Measurements from ENCODE around the gene RNF169. TPM values are rescaled to one million over a fixed set of nuclear protein-coding genes. Genes with fewer than 3 reads are reported as not detected.

The RNF169 gene
- total RNA-seq, 1 experiment from 2014 or later = 18.0 TPM

DNA sequence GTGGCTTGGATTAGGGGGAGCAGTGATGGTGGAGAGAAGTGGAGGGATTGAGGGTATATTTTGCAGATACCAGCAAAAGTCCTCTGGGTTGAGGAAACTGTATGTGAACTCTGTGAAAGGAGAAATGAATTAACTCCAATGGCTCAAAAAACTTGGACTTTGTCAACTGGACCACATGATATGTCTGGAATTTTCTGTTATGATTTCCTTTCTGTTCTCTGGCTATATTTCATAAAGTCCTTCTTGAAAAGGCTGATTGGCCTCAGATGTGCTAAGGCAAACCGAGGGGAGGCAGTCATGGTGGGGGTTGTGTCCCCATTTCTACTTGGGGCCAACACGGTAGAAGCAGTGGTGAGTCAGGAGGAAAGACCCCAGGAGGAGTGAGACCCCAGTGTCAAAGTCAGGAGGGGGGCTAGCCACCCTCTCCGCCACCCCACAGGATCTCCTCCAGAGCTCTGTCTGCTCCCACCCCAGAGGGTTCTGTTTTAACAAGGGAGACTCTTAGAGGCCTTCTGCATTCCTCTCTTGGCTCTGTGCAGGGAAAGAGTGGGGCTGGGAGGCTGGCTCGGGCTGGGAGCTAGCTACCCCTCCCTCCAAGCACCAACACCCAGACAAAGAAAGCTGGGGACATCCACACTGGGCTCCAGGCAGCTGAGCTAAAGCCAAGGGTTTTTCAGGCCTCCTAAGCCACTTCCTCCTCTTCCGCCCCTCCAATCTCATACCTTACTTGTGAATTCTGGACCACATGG lies 31.3 kb upstream of the RNF169 start:
- no peaks in the 10 kb centered on the region for H3K9me3 Mint-ChIP-seq (ENCODE audit: unreplicated experiment)
- H3K4me3 Mint-ChIP-seq (ENCODE audit: unreplicated experiment) = no peak overlapping the region
- BruUV-seq (replicated peaks) = no TSS peak
- H3K4me1 Mint-ChIP-seq (ENCODE audit: insufficient read depth, unreplicated experiment) = no peaks in the 10 kb centered on the region
- TF ChIP-seq, protein P1, sequence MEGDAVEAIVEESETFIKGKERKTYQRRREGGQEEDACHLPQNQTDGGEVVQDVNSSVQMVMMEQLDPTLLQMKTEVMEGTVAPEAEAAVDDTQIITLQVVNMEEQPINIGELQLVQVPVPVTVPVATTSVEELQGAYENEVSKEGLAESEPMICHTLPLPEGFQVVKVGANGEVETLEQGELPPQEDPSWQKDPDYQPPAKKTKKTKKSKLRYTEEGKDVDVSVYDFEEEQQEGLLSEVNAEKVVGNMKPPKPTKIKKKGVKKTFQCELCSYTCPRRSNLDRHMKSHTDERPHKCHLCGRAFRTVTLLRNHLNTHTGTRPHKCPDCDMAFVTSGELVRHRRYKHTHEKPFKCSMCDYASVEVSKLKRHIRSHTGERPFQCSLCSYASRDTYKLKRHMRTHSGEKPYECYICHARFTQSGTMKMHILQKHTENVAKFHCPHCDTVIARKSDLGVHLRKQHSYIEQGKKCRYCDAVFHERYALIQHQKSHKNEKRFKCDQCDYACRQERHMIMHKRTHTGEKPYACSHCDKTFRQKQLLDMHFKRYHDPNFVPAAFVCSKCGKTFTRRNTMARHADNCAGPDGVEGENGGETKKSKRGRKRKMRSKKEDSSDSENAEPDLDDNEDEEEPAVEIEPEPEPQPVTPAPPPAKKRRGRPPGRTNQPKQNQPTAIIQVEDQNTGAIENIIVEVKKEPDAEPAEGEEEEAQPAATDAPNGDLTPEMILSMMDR (IDR thresholded peaks at IDR 0.05; ENCODE audit: unreplicated experiment) = no peak
- ChIA-PET POLR2A (interaction anchor here (0.7 kb wide), 1 partner anchor 37 kb away, joined by 5 read pairs; no protein-coding TSS in a partner anchor), CTCF (interaction anchor here (0.6 to 1.2 kb wide), 4 partner anchors 9 to 971 kb away, joined by 3 to 8 read pairs (median 3); no protein-coding TSS in a partner anchor)
- H3K27me3 Mint-ChIP-seq (ENCODE audit: insufficient read depth, unreplicated experiment) = no peaks in the 10 kb centered on the region
- H3K27ac Mint-ChIP-seq (ENCODE audit: low read depth, unreplicated experiment) = no peak overlapping the region
- no peaks in the 10 kb centered on the region for H3K36me3 Mint-ChIP-seq (ENCODE audit: insufficient read depth, unreplicated experiment)
- no peak for DNase-seq (ENCODE audit: unreplicated experiment)
- intact Hi-C loops (cut with micrococcal nuclease) = no loop called here

DNA sequence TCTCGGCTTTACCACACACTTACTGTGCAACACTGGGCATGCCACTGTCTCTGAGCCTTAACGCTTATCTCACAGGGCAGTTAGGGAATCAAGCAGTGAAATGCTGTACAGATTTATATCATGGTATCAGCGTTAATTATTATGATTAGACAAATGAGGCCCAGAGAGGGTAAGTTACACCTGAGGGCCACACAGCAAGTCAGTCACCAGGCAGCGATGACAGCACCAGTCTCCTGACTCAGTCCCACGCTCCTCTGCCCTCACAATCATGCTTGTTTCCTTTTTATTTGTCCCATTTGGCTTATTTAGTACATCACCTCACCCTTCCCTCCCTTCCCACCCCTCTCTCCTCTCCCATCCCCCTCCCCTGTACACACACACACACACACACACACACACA lies 29.6 kb upstream of the RNF169 start:
- Mint-ChIP-seq H3K4me3 (ENCODE audit: unreplicated experiment) (no peak overlapping the region), H3K9me3 (ENCODE audit: unreplicated experiment) (no peaks in the 10 kb centered on the region), H3K27ac (ENCODE audit: low read depth, unreplicated experiment) (no peak overlapping the region), H3K27me3 (ENCODE audit: insufficient read depth, unreplicated experiment) (no peaks in the 10 kb centered on the region), H3K36me3 (ENCODE audit: insufficient read depth, unreplicated experiment) (no peaks in the 10 kb centered on the region), H3K4me1 (ENCODE audit: insufficient read depth, unreplicated experiment) (no peaks in the 10 kb centered on the region)
- CTCF ChIA-PET = no interaction called here
- BruUV-seq (replicated peaks) = no TSS peak
- intact Hi-C loops (cut with micrococcal nuclease) = no loop called here
- POLR2A ChIA-PET = no interaction called here
- TF ChIP-seq, protein P1 (IDR thresholded peaks at IDR 0.05; ENCODE audit: unreplicated experiment) = no peak
- DNase-seq (ENCODE audit: unreplicated experiment) = no peak

DNA sequence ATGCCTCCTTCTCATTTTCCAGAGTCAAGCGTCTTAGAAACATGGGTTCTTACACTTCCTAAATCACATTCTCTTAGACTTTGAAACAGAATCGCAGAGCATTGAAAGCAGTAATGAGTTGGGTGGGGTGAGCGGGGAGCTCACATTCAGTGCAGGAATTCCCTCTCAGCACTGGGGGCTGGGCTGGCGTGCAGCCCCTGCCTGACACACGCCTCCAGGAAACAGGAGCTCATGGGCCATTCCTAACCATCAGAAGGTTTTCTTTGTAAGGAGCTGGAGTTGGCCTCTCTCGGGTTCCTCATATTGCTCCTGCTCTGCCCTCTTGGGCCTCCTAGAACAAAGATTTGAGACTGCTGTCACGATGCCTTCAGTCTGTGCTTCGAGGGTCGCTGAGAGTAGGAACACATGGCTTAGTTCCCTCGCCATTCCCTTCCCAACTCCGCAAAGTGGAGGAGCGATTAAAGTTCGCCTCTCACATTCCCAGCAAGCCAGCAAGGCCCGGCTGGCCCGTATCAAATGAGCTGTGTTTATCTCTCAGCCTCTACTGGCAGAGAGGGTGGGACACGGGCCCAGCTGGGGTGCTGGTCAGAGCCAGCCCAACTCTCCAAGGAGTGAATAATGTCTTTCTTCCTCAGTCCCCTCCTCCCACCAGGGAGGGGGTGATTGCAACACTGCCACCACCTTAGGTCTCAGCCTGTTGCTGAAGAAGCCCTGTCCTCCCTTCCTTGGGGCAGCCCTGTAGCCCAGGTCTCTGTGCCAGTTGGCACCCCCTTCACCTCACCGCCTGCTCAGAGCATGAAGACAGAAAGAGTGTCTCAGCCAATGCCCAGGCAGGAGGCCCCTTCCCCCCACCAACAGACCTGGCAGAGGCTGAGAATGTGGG lies 27.8 kb upstream of the RNF169 start:
- Mint-ChIP-seq H3K9me3 (ENCODE audit: unreplicated experiment) (no peaks in the 10 kb centered on the region), H3K27ac (ENCODE audit: low read depth, unreplicated experiment) (no peak overlapping the region), H3K36me3 (ENCODE audit: insufficient read depth, unreplicated experiment) (no peaks in the 10 kb centered on the region), H3K4me3 (ENCODE audit: unreplicated experiment) (no peak overlapping the region), H3K27me3 (ENCODE audit: insufficient read depth, unreplicated experiment) (no peaks in the 10 kb centered on the region), H3K4me1 (ENCODE audit: insufficient read depth, unreplicated experiment) (no peaks in the 10 kb centered on the region)
- CTCF ChIA-PET = interaction anchor here (0.7 to 1.1 kb wide), 5 partner anchors 19 to 109 kb away, joined by 3 to 5 read pairs (median 3); no protein-coding TSS in a partner anchor
- no peak for DNase-seq (ENCODE audit: unreplicated experiment)
- TF ChIP-seq, protein P1 (IDR thresholded peaks at IDR 0.05; ENCODE audit: unreplicated experiment) = no peak
- intact Hi-C loops (cut with micrococcal nuclease) = no loop called here
- BruUV-seq (replicated peaks) = no TSS peak
- POLR2A ChIA-PET = interaction anchor here (0.9 kb wide), 1 partner anchor 26 kb away, joined by 3 read pairs; no protein-coding TSS in a partner anchor

DNA sequence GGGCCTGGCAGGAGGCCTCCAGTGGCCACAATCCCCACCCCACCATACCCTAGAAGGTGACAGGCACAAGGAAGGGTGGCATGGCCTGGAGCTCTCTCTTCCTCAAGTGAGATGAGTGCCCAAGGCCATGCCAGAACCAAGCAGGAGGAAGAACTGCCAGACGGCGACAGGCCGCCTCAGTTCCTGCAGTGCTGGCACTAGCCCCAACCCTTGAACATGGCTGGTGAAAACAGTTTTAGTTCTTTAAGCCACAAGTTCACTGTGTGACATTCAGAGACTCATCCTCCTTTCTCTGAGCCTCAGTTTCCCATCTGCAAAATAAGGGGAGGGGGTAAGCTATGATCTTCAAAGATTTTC lies 27.2 kb upstream of the RNF169 start:
- CTCF ChIA-PET = interaction anchor here (0.9 to 8.0 kb wide), 2 partner anchors 20 to 23 kb away, joined by 5 to 69 read pairs; no protein-coding TSS in a partner anchor
- no TSS peak for BruUV-seq (replicated peaks)
- H3K36me3 Mint-ChIP-seq (ENCODE audit: insufficient read depth, unreplicated experiment) = no peaks in the 10 kb centered on the region

More for the DNA sequence above, 27.2 kb upstream of the RNF169 start:
- Mint-ChIP-seq H3K9me3 (ENCODE audit: unreplicated experiment) (no peaks in the 10 kb centered on the region), H3K27ac (ENCODE audit: low read depth, unreplicated experiment) (no peak overlapping the region), H3K4me3 (ENCODE audit: unreplicated experiment) (no peak overlapping the region), H3K4me1 (ENCODE audit: insufficient read depth, unreplicated experiment) (no peaks in the 10 kb centered on the region), H3K27me3 (ENCODE audit: insufficient read depth, unreplicated experiment) (no peaks in the 10 kb centered on the region)
- TF ChIP-seq, protein P1 (IDR thresholded peaks at IDR 0.05; ENCODE audit: unreplicated experiment) = no peak
- POLR2A ChIA-PET = interaction anchor here (0.9 kb wide), 1 partner anchor 25 kb away, joined by 3 read pairs; no protein-coding TSS in a partner anchor
- intact Hi-C loops (cut with micrococcal nuclease) = no loop called here
- no peak for DNase-seq (ENCODE audit: unreplicated experiment)
